Kasumi-1 (cell line): ENCODE measurements around the gene CKAP2L.
A peak's percentile ranks its signal among the peaks of the same experiment; 100 is the strongest.

Experiments used
- DNase-seq, 2 experiments: peaks; one replicate each; lab custom pipeline; 2025; lab: John Stamatoyannopoulos, UW

Gene CKAP2L

DNA sequence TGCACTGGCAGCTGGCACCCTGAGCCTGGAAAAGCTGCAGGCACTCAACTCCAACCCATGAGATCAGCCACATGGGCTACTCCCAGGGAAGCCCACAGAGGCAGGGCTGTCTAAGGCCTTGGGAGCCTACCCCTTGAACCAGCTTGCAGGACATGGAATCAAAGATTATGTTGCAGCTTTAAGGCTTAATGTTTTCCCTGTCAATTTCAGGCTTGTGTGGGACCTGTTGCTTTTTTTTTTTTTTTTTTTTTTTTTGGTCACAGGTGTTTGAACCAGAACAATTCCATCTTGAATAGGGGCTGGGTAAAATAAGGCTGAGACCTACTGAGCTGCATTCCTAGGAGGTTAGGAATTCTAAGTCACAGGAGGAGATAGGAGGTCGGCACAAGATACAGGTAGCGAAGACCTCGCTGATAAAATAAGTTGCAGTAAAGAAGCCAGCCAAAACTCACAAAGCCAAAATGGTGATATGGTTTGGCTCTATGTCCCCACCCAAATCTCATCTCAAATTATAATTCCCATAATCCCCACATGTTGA lies 27.4 kb upstream of the CKAP2L start:
- DNase-seq: no peak

DNA sequence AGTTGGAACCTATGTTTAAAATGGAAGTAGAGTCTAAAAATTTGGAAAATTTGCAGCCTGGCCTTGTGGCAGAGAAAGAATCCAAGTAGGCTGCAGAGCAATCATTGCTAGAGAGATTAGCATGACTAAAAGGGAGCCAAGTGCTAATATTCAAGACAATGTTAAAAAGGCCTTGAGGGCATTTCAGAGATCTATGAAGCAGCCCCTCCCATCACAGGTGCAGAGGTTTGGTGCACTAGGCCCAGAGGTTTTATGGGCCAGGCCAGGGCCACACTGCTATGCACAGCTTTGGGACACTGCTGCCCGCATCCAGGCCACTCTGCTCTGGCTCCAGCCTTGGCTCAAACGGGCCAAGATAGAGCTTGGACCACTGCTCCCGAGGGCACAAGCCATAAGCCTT lies 26.6 kb upstream of the CKAP2L start:
- DNase-seq: no peak

DNA sequence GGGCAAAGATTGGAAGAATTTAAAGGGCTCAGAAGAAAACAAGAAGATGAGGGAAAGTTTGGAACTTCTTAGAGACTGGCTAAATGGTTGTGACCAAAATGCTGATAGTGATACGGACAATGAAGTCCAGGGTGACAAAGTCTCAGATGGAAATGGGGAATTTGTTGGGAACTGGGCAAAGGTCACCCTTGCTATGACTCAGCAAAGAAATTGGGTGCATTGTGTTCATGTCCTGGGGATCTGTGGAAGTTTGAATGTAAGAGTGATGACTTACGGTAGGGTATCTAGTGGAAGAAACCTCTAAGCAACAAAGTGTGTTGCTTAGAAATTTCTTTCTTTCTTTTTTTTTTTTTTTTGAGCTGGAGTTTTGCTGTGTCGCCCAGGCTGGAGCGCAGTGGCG lies 25.9 kb upstream of the CKAP2L start:
- DNase-seq: no peak

DNA sequence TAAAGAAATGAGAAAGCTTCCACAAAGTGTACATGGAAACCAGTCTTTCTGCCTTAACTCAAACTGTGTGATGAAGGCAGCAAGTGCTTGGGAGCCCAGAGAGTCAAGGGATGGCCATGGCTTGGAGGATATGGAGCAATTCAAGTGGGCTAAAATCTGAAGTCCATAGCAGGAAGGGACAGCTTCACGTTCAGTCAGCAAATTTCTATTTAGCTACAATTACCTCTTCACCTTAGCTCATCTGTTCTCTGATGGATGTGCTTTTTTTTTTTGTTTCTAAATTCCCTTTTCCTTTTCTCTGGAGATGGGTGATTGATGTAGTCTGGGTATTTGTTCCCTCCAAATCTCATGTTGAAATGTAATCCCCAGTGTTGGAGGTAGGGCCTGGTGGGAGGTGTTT lies 24.8 kb upstream of the CKAP2L start:
- no peak for DNase-seq

DNA sequence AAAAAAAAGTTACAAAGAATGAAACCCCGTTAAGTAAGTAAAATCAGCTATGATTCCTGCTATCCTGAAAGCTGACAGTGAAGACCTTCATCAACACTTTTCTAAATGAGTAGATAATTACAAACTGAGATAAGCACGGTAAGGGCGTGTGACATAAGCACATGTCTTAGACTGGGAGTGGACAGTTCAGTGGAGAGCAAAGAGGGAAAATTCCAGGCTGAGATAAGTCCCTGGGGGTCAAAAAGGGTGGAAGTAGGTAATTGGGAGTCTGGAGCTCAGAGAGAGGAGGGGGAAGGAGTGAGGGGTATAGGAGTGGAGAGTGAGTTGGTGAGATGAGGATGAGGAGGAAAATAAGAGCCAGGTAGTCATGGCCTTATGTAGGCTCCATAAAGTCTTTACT lies 24.2 kb upstream of the CKAP2L start:
- no peak for DNase-seq

DNA sequence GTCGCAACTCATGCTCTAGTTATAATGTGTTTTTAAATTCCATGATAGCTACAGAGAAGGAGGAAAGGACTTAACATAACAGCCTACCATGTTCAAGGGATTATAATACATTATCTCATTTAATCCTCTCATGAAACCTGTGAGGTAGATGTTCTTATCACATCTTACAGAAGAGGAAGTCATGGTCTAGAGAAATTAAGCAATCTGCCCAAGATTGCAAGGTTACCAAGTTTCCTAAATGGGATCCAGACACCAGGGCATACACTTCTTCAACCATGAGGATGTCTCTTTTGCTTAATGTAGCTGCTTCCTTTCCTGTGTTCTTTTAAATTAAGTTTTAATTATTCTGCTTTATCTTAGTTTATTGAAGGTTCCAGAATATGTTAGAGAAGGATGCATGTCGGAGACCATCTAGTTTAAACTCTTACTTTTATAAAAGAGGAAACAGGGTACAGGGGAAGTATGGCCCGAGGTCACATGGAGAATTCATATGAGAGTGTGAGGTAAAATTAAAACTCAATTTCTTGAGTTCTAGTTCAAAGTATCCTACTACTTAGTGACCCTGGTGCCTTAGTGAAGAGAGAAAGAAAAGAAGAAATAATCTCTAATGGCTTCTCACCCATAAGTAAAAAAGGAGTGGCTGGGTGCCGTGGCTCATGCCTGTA lies 23.5 kb upstream of the CKAP2L start:
- peak; percentile 76 to 80 for DNase-seq

DNA sequence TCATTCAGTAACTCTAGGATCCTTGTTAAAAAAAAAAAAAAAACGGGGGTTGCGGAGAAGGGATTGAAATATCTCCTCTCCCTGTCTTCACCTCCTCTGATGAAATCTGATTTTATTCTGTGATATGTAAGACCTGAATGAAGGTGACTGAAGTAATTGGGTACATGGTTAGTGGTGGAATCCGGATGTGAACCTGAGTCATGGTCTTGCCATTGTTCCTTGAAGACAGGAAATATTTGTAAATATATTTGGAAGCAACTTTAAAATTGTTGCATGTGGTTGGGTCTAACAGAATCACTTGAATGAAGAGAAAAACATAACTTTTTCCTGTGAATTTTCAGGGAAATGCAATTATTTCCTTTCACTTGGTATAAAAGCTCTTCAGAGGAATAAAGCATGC lies 22.9 kb upstream of the CKAP2L start:
- DNase-seq: no peak

DNA sequence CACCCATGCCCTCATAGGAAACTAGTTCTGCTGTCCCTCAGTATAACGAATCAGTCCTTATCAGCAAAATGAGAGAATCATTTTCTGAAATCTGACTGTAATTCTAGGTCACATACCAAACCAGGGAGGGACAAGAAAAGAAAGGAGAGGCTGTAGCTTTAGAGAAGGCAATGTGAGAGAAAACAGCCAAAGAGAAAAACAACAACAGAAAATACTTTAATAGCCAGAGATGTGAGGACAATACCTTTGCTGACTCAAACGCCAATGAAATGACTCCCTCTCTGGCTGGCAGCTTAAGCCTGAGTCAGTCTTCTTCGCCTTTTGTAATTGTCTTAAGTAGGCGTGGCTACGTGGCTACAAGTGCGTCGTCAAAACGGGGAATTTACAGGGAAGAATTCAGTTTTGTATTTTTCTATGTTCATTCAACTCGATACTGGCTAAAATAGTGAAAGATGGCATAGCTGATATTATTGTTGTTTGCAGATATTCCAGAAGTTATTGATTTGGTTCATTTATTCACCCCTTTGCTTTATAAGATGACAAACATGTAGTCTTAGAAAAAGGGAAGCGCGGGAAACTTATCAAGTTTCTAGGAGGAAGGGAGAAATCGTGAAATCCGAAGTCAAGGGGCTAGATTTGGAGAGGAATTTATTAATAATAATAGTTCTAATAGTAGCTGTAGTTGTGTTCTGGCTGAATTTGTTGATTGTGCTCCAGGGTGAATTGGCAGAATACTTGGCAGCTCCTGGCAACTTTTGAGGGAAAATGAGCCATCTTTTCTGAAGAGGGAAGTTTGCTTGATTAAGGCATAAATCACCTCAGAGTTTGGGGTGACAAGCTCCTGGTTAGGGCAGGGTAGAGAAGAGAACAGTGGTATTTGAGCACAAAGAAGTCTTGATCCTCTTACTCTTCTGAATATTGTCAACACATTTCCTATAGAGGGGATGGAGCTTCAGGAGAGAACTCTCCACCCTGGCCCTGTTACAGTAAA lies 20.1 kb upstream of the CKAP2L start, which contains the start of gene IL1A:
Gene IL1A, minus strand, starts transcription at position 295 of the 991 bp plus-strand sequence. CDS start 723 bp downstream, outside the sequence.
- DNase-seq: no peak

DNA sequence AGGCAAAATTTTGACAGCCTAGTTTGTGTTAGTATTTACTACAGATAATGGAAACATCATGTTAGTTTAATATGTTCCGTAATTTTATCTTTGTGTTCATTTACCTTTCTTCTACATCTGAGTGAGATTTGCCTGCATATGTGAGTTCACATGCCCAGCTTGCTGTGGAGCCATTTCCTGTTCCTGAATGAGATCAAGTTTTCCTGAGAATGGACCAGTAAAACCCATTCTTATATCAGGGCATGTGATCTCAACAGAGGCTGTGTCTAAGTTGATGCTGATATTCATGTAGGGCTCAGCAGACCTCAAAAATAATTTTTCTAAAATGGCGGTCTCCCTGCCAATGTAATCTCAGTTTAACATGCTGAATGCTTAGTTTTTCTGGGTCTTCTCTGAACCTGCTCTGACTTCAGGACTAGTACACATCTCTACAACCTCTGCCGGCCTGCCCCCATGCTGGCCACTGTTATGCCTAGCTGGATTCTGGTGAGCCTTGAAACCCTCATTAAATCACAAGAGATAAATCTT lies 18.8 kb upstream of the CKAP2L start:
- DNase-seq: no peak

DNA sequence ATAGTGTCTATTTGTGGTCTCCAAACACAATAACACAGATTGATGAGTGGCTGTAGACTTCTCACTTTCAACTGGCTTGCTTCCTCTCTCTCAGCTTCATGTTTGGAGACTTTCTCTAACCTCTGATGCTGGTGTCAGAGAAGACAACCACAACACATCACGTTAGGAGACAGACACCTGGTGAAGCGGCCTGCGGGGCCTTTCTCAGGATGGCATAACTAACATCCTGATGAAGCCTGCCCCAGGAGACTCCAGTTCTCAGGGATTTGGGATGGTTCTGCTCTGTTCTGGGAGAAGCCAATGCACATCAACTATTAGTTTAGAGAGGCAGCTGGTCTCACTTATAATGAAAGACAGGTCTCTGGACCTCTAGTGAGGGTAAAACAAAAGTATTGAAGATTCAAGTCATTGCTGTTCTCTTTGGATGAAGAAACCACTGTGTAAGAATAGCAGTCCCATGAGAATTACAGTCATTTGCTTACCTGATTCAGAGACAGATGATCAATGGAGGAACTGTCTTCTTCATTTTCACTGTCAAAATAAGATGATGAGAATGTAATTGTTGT lies 17.9 kb upstream of the CKAP2L start:
- DNase-seq: no peak

DNA sequence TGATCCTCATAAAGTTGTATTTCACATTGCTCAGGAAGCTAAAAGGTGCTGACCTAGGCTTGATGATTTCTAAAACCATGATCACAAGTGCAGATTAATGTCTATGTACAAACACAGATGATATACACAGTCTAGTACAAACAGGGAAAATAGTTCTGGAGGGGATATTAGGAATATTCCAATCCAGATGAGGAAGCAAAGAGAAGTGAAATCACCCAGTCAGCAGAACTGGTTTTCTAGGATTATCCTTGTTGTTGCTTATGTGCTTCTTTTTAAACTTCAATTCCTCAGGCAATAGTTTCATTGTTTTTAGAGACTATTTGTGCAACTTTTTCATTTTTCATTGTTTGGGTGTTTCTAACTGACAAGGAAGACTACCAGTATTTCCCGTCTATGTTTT lies 15.2 kb upstream of the CKAP2L start:
- no peak for DNase-seq

DNA sequence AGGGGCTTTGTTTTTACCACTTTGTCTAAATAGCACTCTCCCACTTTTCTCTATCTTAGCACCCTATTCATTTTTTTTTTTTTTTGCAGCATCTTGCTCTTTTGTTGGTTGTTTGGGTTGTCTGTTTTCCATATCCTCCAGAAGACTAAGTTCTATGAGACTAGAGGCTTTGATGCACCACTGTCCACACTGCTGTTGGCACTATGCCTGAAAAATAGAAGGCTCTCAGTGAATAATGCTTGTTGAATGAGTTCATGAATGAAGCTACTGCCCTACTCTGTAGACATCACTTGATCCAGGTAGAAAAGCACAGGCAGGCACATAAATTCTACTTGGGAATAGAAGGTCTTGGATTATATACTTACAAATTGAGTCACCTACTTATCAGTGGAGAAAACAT lies 12.6 kb upstream of the CKAP2L start:
- DNase-seq: no peak

DNA sequence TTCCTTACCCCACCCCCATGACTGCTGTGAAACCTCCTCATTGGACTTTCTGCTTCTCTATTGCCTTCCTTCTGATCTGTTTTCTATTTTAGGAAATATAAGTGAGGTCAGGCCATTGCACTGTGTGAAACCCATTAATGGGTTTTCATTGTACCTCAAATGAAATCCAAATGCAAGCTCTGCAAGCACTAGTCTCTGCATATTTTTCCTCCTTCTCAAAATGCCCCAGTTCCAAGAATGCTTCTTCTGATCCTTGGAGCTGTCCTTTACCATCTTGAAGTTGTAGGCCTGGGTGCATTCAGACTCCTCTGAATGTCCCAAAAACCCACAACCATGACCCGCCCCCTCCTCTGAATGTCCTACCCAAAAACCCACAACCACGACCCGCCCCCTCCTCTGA lies 11.7 kb upstream of the CKAP2L start:
- no peak for DNase-seq

DNA sequence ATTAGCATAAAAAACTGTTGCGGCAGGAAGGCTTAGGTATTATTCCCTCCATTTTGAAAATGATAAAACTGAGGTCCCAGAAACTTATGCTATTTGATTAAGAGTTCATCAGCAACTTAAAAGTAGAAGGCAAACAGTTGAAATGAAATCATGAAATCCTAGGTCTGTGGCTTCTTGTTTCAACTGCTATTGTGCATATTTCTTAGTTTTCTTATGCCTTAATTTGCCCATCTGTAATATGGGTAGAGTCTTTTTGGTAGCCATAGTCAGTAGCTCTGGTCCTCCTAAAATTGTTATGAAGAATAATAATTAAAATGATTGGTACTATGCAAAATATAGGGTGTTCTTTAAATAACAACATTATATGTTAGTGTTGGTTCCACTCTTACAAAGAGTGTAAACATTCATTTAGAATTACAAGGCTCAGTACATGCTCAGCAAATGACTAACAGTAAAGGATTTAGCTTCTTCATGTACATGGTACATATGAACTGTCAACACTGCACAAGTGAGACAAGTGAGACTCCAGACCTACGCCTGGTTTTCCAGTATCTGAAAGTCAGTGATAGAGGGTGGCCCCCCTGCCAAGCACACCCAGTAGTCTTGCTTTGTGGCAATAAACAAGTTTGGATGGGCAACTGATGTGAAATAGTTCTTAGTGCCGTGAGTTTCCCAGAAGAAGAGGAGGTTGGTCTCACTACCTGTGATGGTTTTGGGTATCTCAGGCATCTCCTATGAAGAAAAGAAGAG lies 10.3 kb upstream of the CKAP2L start:
- DNase-seq: no peak

DNA sequence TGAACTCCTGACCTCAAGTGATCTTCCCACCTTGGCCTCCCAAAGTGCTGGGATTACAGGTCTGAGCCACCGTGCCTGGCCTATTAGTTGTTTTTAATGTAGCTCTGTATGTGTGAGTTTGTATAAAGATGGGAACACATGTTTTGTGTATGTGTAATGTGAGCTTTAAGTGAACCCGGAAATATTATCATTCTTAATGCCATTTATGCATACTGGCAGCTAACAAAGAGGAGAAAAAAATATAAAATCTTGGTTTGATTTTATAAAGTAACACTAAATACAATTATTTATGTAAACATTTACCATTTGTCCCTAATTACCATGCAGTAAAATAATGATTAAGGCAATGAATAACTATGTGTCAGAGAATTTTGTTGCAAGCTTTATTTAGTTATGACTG lies 9.1 kb upstream of the CKAP2L start:
- DNase-seq: no peak

DNA sequence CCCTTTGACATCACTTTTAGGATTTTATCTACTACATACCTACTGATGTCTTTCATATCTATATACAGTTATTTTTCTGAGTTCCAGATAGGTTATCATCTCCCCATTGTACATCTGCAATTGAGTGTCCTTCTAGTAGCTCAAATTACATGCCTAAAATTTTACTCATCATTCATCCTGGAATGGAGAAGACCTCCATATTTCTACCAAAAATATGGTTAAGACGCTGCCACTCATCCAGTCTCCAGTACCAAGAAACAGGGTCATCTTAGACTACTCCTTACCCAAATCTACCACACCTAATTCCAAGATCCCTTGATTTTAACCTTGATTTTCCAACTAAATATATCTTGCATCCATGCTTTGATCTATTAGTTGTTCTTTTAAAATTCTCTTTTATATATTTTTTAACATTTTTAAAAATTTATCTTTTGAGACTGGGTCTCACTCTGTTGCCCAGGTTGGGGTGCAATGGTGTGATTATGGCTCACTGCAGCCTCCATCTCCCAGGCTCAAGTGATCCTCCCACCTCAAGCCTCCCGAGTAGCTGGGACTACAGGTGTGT lies 8.6 kb upstream of the CKAP2L start:
- no peak for DNase-seq

DNA sequence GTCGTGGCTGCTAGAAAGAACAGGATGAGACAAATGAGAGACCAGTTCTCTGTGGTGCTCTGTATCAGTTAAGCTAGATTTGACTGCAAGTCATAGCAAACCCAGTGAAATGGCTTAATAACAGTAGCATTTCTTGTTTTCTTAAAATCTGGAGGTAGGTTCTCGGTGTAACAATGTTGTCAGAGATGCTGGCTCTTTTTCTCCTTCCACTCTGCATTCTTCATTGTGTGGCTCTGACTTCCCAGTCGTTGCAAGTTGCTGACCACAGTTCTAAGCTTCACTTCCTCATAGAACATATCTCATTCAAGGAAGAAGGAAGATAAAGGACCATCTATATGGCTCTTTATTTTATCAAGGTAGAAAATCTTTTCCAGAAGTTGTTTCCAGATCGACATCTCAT lies 7.9 kb upstream of the CKAP2L start:
- peak; percentile 46 to 51 for DNase-seq

DNA sequence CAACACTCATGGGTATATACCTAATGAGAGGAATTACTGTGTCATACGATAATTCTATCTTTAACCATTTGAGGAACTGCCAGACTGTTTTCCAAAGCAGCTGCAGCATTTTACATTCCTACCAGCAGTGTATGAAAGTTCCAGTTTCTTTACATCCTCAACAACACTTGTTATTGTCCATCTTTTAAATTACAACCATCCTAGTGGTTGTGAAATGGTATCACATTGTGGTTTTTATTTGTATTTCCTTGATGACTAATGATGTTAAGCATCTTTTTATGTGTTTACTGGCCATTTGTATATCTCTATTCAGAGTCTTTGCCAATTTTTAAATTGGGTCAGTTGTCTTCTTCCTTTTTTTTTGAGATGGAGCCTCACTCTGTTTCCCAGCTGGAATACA lies 4.0 kb upstream of the CKAP2L start:
- no peak for DNase-seq

DNA sequence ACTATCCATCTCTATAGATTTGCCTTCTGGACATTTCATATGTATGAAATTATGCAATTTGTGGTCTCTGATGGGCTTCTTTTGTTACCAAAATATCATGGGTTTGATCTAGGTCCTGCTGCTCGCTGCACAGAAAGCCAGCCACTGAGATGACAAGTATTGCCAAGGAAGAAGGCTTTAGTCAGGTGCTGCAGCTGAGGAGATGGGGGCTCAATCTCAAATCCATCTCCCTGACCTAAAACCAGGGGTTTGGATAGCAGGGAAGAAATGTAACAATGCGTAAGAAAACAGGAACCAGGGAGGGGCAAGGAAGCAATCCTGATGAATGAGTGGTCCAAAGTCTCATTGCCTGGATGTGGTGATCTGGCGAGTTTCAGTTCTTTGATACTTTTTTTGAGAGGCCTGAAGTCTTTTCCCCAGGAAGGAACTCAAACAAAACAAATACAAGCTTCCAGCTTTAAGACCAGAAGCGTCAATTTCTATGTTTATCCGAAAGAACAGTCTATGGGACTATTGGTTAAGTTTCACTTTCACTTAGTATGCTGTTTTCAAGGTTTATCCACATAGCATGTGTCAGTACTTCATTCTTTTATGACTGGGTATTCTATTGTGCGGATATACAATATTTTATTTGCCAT lies 3.4 kb upstream of the CKAP2L start:
- no peak for DNase-seq

DNA sequence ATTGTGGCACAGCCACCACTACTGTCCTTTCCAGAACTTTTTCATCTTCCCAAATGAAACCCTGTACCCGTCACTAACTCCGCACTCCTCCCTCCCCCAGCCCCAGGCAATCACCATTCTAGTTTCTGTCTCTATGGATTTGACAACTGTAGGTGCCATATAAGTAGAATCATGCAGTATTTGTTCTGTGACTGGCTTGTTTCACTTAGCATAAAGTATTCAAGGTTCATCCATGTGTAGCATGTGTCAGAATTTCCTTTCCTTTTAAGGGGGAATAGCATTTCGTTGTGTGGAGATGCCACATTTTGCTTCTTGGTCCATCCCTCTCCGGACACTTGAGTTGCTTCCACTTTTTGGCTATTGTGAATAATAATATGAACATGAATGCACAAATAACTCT lies 842 bp upstream of the CKAP2L start:
- DNase-seq: peak in 1 of 2 experiments; percentile 37

DNA sequence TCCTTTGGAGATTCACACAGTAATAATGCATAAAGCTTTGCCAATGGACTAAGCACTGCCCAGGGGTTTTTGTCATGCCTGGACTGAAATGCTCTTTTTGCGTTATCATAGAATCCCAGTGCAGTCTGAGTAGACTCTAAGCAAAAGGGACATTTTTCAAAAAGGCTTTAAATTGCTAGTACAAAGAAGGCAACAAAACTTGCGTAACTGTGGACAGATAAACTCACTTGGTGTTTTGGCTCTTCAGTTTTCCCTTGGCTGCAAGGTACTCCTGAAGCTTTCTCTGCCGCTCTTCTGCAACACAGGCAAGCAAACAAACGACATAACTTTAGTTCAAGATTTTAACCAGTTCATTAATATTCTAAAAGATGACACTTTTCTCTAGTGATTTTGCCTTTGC lies 2.1 kb downstream of the CKAP2L start:
- DNase-seq: no peak
